Epithelial cell of proximal tubule (primary cell): Measurements from ENCODE around the gene ECEL1. TPM values are rescaled to one million over a fixed set of nuclear protein-coding genes. Genes with fewer than 3 reads are reported as not detected.
"Not testable (repeated sequence)": the region's sequence is repeated elsewhere in the genome, so short reads cannot be mapped to it uniquely, and the experiment has no call there.

Experiments
- DNase-seq: peaks from one replicate; pipeline ENCODE4 v3.0.0-alpha.2; 2011; ENCODE audit warnings: low read depth
- H3K4me3 ChIP-seq: 2 replicates; pipeline ENCODE4 v1.5.1; 2011; ENCODE audit warnings: low read depth, mild to moderate bottlenecking, low read length
- total RNA-seq: library from RNA; depleted of rRNA; stranded (reverse); fragments of >200 nt; gene quantifications from 2 replicates; pipeline ENCODE4 v1.2.3, GENCODE V29; 2015
- TF ChIP-seq, protein P1 (sequence below): conservative IDR thresholded peaks from 2 replicates; pipeline ENCODE4 v1.5.1; 2012; ENCODE audit warnings: low read depth, mild to moderate bottlenecking, low read length

The ECEL1 gene
- total RNA-seq, 1 donor from 2014 or later: not detected

DNA sequence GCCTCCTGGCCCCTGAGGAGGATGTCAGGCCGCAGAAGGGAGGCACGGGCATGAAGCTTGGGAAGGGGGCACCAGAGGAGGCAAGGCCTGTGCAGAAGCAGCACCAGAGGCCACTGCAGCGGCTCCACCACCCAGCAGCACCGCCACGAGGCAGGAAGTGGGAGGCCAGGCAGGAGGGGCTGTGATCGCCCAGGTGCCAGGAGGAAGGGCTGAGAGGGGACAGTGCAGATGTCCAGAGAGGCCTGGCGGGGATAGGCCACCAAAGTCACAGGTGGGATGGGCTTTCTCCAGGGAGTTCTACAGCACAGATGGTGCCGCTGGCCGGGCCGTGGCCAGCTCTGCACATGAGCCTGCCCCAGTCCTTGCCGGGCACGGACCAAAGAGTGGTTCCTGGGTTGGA, 37.7 kb downstream of the ECEL1 start:
- DNase-seq: no peak
- TF ChIP-seq, protein P1, sequence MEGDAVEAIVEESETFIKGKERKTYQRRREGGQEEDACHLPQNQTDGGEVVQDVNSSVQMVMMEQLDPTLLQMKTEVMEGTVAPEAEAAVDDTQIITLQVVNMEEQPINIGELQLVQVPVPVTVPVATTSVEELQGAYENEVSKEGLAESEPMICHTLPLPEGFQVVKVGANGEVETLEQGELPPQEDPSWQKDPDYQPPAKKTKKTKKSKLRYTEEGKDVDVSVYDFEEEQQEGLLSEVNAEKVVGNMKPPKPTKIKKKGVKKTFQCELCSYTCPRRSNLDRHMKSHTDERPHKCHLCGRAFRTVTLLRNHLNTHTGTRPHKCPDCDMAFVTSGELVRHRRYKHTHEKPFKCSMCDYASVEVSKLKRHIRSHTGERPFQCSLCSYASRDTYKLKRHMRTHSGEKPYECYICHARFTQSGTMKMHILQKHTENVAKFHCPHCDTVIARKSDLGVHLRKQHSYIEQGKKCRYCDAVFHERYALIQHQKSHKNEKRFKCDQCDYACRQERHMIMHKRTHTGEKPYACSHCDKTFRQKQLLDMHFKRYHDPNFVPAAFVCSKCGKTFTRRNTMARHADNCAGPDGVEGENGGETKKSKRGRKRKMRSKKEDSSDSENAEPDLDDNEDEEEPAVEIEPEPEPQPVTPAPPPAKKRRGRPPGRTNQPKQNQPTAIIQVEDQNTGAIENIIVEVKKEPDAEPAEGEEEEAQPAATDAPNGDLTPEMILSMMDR: no peak
- no peak overlapping the region for H3K4me3 ChIP-seq

DNA sequence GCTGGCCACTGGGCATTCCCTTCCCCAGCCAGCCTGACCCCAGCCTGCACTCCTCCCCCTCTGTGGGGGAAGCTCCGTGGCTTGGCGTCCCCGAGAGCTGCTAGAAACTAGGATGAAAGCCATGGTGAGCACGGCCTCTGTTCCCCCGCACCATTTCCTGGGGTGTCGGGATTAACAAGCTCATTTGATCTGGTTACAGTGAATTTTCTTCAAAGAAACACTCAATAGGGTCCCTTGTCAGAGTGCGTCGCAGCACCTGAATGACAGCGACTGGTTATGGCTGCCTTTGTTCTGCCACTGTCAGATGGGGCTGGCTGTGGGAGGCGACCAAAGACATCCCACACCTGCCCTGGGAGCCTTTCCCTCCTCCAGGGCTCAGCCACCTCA, 39.3 kb downstream of the ECEL1 start:
- TF ChIP-seq, protein P1: no peak
- no peak for DNase-seq
- no peak overlapping the region for H3K4me3 ChIP-seq

DNA sequence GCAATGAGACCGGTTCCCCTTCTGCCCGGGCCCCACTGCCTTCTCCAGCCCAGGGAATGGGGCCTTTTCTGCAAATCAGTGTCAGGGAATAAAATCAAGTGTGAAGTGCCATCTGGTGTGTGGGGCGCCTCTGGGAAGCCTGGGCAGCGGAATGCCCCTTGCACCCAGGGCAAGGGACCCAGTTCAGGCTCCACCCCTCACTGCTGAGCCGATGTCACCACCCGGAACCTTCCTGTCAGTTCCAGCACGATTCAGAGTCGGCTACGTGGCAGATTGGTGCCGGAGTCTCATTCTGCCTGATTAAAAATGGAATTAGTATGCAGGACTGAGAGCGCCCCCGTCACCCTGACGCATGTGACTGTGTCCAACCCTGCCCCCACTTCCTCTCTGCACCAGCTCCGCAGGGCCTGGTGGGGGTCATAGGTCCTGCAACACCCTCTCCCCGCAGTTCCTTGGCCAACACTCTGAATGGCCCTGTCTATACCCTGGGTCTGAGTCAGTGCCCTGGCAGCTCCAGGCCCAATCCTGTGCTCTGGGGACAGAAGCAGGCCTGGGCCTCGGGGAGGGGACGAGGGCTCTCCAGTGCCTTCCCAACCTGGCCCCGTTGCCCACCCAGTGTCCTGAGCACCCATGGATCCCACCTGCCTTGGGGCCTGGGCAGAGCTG, 39.9 kb downstream of the ECEL1 start:
- H3K4me3 ChIP-seq: no peak overlapping the region
- TF ChIP-seq, protein P1: no peak
- no peak for DNase-seq

DNA sequence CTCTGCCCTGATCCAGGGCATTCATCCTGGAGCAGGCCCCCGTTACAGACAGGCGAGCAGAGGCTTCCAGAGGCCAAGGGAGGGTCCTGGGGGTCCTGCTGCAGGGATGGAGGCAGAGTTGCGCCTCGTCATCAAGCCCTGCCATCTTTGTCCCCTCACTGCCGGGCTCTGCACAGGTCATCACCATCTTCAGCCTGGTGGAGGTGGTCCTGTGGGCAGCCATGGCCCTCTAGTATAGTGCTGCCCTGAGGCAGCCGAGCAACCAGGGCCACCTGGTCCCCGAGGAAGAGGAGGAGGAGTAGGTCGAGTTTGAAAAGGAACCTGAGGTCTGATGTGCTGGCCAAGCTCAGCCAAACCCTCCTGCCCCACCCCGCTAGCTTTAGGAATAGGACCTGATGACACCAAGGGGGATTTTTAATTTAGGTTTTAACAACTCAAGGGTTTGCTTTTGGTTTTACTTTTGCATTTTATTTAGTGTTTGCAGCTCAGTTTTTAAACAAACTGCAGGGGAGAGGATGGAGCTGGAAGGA, 40.5 kb downstream of the ECEL1 start:
- TF ChIP-seq, protein P1: no peak
- H3K4me3 ChIP-seq: no peak overlapping the region
- DNase-seq: no peak

DNA sequence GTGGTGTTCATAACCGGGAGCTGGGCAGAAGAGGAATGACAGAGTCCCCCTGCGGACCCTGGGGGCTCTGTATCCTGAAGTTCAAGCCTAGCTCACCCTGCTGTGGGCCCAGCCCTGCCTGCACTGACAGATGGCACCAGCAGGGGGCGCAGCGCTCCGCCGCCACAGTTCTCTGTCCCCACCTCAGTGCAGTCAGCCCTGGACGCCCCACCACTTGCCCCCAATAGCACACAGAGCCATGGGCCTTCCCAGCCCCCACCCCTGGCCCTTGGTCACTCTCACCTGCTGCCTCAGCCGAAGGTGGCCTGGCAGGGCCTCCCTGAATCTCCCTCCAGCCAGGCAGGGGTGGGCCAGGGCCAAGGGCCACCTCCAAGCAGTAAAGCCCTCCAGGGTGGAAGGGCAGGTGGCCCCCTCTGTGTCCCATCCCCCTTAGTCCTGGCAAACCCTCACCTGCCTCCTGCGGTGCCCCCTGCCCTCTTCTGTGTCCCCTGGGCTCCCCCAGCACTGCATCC, 41.3 kb downstream of the ECEL1 start:
- not testable (repeated sequence) for DNase-seq, H3K4me3 ChIP-seq

DNA sequence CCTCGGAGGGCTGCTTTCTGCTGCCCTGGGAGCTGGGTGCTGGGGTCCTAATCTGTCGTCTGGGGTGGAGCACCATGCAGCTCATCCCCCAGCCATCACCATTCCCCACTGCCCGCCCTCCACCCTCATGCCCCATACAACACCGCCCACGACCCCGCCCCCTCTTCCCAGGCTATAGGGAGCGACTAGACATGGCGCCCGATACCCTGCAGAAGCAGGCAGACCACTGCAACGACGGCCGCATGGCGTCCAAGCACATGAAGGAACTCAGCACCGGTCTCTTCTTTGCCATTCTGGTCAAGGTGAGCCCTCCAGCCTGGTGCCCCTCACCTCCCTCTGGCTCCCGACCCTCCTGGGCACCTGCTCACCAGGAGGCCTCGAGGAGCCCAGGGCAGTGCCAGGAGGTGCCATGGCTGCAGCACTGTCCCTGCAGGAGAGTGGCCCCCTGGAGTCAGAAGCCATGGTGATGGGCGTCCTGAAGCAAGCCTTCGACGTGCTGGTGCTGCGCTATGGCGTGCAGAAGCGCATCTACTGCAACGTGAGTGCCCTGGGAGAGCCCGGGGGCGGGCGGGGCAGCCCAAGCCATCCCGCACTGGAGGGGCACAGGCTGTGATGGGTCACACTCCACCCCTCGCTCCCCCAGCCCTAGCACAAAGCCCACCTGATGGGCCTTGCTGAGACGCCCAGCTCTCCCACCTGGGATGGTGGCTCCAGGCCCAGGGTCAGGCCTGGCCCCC, 42.3 kb downstream of the ECEL1 start:
- DNase-seq, H3K4me3 ChIP-seq: not testable (repeated sequence)

DNA sequence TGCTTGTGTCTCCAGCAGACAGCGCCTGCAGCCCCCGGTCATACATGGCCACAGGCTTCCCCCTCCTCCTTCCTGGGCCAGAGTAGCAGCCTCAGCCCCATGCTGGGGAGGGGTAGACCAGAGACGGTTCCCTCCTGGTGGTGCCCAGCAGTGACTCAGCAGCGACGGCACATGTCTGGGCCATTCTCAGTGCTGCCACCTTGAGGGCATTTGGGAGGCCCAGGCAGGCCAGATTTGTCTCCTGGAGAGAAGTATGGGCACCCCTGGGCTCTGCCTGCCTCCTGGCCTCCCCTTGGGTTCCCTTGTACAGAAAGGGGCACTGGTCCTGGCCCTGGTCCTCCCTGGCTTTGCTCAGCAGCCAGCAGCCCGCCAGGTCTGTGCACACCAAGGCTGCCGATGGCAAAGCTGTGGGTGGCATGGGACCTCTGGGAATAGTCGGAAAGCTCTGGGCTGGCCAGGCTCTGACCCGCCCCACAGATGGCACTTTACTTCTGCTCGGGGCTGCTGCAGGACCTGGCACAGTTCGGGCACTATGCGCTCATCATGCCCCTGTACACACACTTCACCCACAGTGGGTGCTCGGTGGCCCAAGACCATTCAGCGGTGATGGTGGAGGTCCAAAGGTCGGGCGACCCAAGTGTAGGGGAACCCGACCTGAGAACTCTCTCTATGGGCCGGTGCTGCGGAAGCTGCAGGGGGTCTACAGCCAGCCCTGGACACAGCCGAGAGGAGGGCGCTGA, 43.1 kb downstream of the ECEL1 start:
- no peak overlapping the region for H3K4me3 ChIP-seq
- no peak for DNase-seq
- TF ChIP-seq, protein P1: peak; percentile 69

DNA sequence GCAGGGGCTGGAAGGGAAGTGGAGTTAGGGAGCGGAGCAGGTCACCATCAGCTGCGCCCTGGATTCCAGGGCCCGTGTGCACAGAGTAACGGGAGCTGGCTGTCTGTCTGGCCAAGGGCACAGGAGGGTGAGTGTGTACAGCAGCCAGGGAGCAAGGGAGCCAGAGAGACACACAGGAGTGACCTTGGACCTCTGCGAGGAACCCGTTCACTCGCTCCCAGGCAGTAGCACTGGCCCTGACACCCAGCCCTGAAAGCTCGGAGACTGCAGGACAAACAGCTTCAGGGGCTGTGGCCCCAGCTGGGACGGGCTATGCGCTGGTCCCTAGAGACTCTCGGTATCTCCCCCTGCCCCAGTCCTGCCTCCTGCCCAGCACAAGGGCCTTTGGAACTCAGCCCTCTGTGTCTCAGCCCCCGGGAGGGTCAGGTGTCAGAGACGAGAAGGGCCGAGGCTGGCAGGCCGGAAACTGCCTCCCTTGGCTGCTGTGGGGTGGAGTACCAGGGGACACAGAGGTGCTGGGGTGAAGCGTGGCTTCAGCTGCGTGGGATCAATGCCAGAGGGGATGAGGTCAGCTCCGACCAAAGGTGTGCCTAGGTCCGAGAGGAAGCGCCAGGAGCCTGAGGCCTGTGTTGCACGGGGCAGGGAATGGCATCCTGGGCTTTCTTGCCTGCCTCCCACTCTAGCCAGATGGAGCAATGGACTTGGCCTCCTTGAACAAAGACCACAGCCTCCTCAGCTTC, 43.8 kb downstream of the ECEL1 start:
- not testable (repeated sequence) for DNase-seq

DNA sequence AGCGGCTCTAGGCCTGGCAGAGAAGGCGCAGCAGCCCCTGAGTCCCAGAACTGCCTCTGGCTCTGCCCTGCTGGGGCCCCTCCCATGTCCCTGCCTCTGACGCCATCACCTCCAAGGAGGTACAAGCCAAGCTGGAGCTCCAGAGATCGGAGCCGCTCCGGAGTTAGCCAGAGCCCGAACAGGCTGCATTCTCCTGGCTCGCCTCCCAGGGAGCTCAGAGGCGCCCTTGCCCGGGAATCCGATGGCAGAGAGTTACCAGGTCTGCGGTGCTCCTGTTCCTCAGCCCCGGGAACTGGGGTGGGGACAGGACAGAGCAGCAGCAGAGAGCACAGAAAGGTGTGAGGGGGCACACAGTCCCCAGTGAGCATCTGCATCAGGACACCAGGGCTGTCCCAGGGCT, 44.6 kb downstream of the ECEL1 start:
- not testable (repeated sequence) for H3K4me3 ChIP-seq, DNase-seq

More for the DNA sequence above, 43.8 kb downstream of the ECEL1 start:
- H3K4me3 ChIP-seq: not testable (repeated sequence)

DNA sequence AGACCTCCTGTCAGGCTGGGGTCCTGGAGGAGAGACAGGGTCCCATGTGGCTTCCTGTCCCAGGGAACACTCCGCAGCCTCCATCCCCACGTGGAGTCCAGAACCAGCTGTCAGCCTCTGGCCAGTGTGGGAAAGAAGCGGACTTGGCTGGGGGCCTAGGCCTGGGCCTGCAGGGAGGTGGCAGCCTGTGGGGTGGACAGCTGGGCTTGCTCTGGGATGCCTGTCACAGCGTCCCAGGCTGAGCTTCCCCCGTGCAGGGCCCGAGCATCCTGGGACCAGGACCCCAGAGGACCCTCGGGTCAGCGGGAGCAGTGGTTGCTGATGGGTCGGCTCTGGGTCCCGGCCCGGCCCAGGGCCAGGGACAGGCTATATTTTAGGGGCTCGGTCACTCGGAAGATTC, 45.2 kb downstream of the ECEL1 start:
- H3K4me3 ChIP-seq, DNase-seq: not testable (repeated sequence)

DNA sequence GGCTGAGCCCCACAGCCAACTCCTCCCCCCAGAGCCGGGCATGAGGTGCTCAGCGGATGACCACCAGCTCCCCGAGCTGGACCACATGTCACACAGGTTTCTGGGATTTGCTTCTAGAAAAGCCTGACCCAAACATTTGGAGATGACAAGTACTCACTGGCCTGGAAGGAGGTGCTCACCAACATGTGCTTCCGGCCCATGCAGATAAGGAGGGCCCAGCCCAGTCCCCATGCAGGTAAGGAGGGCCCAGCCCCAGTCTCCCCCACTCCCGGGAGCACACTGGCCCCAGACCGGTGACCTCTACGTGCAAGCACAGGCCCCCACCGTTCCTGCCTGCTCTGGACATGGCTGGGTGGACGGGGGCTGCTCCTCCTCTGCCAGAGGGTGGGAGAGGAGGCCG, 45.7 kb downstream of the ECEL1 start:
- not testable (repeated sequence) for DNase-seq, H3K4me3 ChIP-seq
